Measurements from ENCODE around the gene PXDN. TPM values are rescaled to one million over a fixed set of nuclear protein-coding genes. Genes with fewer than 3 reads are reported as not detected.
"Not testable (repeated sequence)": the region's sequence is repeated elsewhere in the genome, so short reads cannot be mapped to it uniquely, and the experiment has no call there.

The PXDN gene
- 1 to 10 TPM; 1.3 to 1.4 TPM for total RNA-seq

DNA sequence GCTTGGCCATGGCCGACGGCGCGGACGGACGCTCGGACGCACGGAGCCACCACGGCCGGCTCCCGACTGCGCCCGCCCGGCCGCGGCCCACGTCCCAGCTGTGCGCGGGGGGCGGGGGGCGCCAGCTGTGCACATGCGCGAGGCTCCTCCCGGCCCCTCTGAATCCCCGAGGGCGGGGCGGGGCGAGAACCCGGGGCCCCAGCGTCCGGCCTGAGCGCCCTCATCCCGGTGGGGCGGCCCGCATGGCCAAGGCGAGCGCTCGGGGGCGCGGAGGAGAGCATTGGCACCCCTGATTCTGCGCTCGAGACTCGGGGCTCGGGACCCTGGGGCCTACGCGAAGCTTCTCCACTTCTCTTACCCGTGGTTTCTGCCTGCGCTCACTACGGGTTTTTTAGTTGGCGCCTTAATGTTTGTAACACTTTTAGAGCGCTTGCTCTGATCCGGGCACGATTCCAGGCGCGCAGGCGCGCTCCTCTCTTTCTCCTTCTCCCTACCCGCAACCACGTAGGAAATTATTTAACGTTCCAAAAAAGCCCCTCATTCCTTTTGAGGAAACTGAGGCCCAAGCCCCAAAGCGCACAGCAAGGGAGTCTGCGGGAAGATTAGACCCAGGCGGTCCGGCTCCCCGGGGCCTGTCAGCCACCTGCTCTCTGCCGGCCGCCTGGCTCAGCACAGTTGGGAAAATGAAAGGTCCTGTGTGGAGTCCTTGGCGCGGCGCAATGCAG is at the start of gene PXDN:
TSS of gene PXDN (minus strand) at position 70 of the 725 bp plus-strand sequence. CDS start at position 10, 60 bp downstream.
- POLR2A ChIA-PET: no interaction called here
- CTCF ChIA-PET: no interaction called here

- POLR2A ChIA-PET: no interaction called here
- CTCF ChIA-PET: no interaction called here
These were observed 49.6 kb upstream of the PXDN start for GRCh38 chr2:1793868-1794445.

GRCh38 chr2:1793001-1793867 is 48.9 kb upstream of the PXDN start:
- CTCF ChIA-PET: interaction anchor here (0.6 kb wide), 1 partner anchor 27 kb away, joined by 4 read pairs; no protein-coding TSS in a partner anchor
- POLR2A ChIA-PET: no interaction called here

- CTCF ChIA-PET: no interaction called here
- POLR2A ChIA-PET: no interaction called here
These were observed 47.5 kb upstream of the PXDN start for GRCh38 chr2:1791685-1792435.

GRCh38 chr2:1791006-1791605 is 46.8 kb upstream of the PXDN start:
- ChIA-PET POLR2A (no interaction called here), CTCF (no interaction called here)

DNA sequence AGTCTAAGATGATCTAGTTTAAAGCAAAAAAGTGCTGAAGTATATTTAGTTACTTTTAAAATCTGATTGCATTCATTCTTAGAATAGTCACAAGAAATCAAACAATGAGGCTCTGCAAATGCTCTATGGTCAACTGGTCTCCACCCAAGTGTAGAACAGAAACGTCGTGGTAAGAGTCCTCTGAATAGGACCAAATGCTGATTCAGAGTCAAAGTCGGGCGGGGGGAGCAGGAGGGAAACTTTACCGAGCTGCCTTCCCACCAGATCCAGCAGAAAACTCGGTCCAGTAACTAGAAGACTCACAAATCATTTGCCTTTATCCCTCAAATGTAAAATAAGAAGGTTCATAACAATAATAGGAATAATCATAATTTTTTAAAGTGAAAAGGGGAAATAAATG is 46.2 kb upstream of the PXDN start:
- ChIA-PET CTCF (no interaction called here), POLR2A (no interaction called here)

GRCh38 chr2:1789610-1790009 is 45.3 kb upstream of the PXDN start:
- CTCF ChIA-PET: no interaction called here
- POLR2A ChIA-PET: no interaction called here

- ChIA-PET CTCF (no interaction called here), POLR2A (no interaction called here)
These were observed 44.2 kb upstream of the PXDN start for GRCh38 chr2:1788478-1788959.

- ChIA-PET POLR2A (no interaction called here), CTCF (no interaction called here)
These were observed 43.6 kb upstream of the PXDN start for GRCh38 chr2:1787755-1788477.

GRCh38 chr2:1784986-1785617 is 40.8 kb upstream of the PXDN start:
- ChIA-PET POLR2A (no interaction called here), CTCF (no interaction called here)

GRCh38 chr2:1784087-1784486 is 39.8 kb upstream of the PXDN start:
- ChIA-PET POLR2A (no interaction called here), CTCF (no interaction called here)

DNA sequence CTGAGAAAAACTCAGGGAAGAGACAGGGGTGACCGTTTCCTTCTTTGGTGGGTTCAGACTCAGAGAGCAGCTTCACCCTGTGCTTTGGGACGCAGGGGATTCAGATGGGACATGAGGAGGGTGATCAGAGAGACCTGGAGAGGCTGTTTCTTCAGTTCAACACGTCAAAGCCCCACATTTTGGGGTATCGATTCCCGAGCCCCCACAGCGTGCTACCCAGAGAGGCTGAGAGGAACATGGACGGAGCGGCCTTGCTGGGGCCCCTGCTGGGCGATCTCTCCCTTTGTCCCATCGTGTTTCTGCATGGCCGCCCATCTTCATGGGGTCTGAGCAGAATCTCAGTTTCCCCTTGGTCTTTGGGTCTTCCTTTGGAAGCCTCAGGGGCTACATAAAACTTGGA is 38.2 kb upstream of the PXDN start:
- ChIA-PET POLR2A (no interaction called here), CTCF (no interaction called here)

- ChIA-PET CTCF (no interaction called here), POLR2A (no interaction called here)
These were observed 37.2 kb upstream of the PXDN start for GRCh38 chr2:1781291-1782080.

GRCh38 chr2:1780693-1781092 is 36.4 kb upstream of the PXDN start:
- ChIA-PET CTCF (no interaction called here), POLR2A (no interaction called here)

- CTCF ChIA-PET, POLR2A ChIA-PET: not testable (repeated sequence)
These were observed 35.7 kb upstream of the PXDN start for GRCh38 chr2:1780054-1780453.

- ChIA-PET POLR2A (no interaction called here), CTCF (no interaction called here)
These were observed 34.3 kb upstream of the PXDN start for GRCh38 chr2:1778566-1778965.

DNA sequence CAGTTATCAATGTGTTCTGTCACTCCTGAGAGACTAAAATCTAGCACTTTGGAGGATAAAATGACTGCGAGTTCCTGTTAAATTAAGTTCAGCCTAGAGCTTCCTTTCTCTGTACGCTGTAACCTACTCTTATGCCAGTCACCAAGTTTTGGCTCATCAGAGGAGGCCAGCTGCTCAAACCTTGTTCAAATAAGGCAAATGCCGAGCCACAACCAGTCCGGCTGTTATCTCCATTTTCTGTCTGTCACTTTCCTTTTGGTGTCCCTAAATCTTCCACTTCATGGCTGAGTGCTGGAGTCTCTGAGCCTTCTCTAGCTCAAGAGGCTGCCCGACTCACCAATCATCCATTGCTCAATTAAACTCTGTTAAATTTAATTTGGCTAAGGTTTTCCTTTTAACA is 33.5 kb upstream of the PXDN start:
- POLR2A ChIA-PET: no interaction called here
- CTCF ChIA-PET: no interaction called here

GRCh38 chr2:1777156-1777555 is 32.8 kb upstream of the PXDN start:
- POLR2A ChIA-PET: no interaction called here
- CTCF ChIA-PET: no interaction called here
